ENCODE data around the gene GPR157.

Gene GPR157

DNA sequence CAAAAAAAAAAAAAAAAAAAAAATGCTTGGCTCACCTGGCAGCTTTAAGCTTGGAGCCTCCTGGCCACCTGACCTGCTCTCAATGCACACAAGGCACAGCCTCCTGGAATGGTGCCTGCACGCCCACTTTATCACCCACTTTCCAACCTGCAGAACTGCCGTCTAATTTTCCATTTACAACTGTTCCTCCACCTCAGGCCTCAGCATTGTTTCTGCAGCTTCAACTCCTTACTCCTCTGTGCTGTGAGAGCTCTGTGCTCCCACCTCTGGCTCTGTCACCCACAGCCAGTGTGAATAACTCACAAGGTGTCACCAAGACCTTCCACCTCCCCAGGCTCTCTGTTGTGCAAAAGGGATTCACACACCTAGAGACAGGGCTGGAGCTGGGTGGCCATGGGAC, 38.7 kb upstream of the GPR157 start:
- TF ChIP-seq CTCF (IDR thresholded peaks at IDR 0.05; ENCODE audit: low read depth, low read length) (no peak), EZH2phosphoT487 (IDR thresholded peaks at IDR 0.05; ENCODE audit: low read depth) (no peak)
- Histone ChIP-seq H3K36me3 (replicated peaks; ENCODE audit: low read depth, low read length) (no peaks in the 10 kb centered on the region), H3K9ac (ENCODE audit: low read length) (no peak overlapping the region), H3K4me1 (ENCODE audit: low read length) (peaks cover 27% of the 10 kb centered on the region), H3K4me2 (ENCODE audit: low read length) (no peak overlapping the region), H2AFZ (ENCODE audit: low read depth, low read length) (no peak overlapping the region), H3K27me3 (ENCODE audit: low read depth, low read length) (no peaks in the 10 kb centered on the region), H4K20me1 (ENCODE audit: insufficient read depth, low read length) (no peaks in the 10 kb centered on the region), H3K4me3 (ENCODE audit: low read length) (no peak overlapping the region), H3K9me3 (ENCODE audit: insufficient read depth, low read length) (no peaks in the 10 kb centered on the region), H3K27ac (ENCODE audit: low read length) (no peak overlapping the region), H3K79me2 (ENCODE audit: low read length) (no peaks in the 10 kb centered on the region)

DNA sequence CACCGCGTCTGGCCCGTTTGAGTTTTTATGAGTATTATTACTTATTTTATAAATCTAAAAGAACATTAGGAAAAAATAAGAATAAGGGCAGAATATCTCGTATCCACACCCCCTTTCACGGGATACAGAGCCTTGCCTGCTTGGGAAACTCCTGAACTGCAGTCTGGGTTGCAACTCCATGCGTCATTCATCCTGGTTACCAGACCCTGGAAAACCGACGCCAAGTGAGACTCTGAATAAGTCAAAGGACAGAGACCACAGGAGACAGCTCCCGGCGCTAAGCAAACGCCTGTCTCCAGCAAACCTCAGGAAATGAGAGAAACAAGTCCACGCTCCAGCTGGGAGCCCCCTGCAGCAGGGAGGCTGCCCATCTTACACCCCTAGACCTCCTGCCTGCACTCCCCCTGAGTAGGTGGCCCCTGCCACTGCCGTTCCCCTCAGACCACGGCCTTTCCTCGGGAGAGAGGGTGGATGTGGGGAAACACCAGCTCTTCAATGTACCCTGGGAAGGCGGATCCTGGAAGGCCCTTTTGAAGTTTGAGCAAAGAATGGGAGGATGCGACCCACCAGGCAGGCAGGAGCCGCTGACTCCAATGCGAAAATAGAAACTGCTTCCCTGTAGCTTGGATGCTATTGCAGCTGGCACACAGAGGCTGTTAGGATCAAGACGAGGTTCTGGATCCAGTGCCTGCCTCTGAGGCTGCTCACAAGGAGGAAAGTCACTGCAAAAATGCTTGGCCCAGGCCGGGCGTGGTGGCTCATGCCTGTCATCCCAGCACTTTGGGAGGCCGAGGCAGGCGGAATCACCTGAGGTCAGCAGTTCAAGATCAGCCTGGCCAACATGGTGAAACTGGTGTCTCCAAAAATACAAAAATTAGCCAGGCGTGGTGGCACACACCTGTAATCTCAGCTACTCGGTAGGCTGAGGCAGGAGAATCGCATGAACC, 37.7 kb upstream of the GPR157 start:
- no peaks in the 10 kb centered on the region for H3K36me3 ChIP-seq (replicated peaks; ENCODE audit: low read depth, low read length)
- TF ChIP-seq EZH2phosphoT487 (IDR thresholded peaks at IDR 0.05; ENCODE audit: low read depth) (no peak), CTCF (IDR thresholded peaks at IDR 0.05; ENCODE audit: low read depth, low read length) (no peak)
- H3K4me1 ChIP-seq (ENCODE audit: low read length), result peaks cover 36% of the 10 kb centered on the region
- no peak overlapping the region for H3K4me3 ChIP-seq (ENCODE audit: low read length)
- no peaks in the 10 kb centered on the region for H4K20me1 ChIP-seq (ENCODE audit: insufficient read depth, low read length)
- H3K4me2 ChIP-seq (ENCODE audit: low read length), result no peak overlapping the region
- no peak overlapping the region for H3K27ac ChIP-seq (ENCODE audit: low read length)
- H3K27me3 ChIP-seq (ENCODE audit: low read depth, low read length), result no peaks in the 10 kb centered on the region
- no peaks in the 10 kb centered on the region for H3K9me3 ChIP-seq (ENCODE audit: insufficient read depth, low read length)
- H3K9ac ChIP-seq (ENCODE audit: low read length), result no peak overlapping the region
- no peaks in the 10 kb centered on the region for H3K79me2 ChIP-seq (ENCODE audit: low read length)
- no peak overlapping the region for H2AFZ ChIP-seq (ENCODE audit: low read depth, low read length)

GRCh38 chr1:9165396-9165795, 36.5 kb upstream of the GPR157 start:
- H3K9ac ChIP-seq (ENCODE audit: low read length), result no peak overlapping the region
- no peak overlapping the region for H3K27ac ChIP-seq (ENCODE audit: low read length)
- no peak overlapping the region for H2AFZ ChIP-seq (ENCODE audit: low read depth, low read length)
- peaks cover 41% of the 10 kb centered on the region for H3K4me1 ChIP-seq (ENCODE audit: low read length)
- H3K27me3 ChIP-seq (ENCODE audit: low read depth, low read length), result no peaks in the 10 kb centered on the region
- H3K4me2 ChIP-seq (ENCODE audit: low read length), result peak overlapping the region; percentile 96
- TF ChIP-seq EZH2phosphoT487 (IDR thresholded peaks at IDR 0.05; ENCODE audit: low read depth) (no peak), CTCF (IDR thresholded peaks at IDR 0.05; ENCODE audit: low read depth, low read length) (no peak)
- H3K79me2 ChIP-seq (ENCODE audit: low read length), result no peaks in the 10 kb centered on the region
- H3K36me3 ChIP-seq (replicated peaks; ENCODE audit: low read depth, low read length), result no peaks in the 10 kb centered on the region
- no peak overlapping the region for H3K4me3 ChIP-seq (ENCODE audit: low read length)
- H4K20me1 ChIP-seq (ENCODE audit: insufficient read depth, low read length), result no peaks in the 10 kb centered on the region
- H3K9me3 ChIP-seq (ENCODE audit: insufficient read depth, low read length), result no peaks in the 10 kb centered on the region

GRCh38 chr1:9164919-9165318, 36.0 kb upstream of the GPR157 start:
- no peak overlapping the region for H2AFZ ChIP-seq (ENCODE audit: low read depth, low read length)

More at GRCh38 chr1:9164919-9165318, 36.0 kb upstream of the GPR157 start:
- no peaks in the 10 kb centered on the region for H3K9me3 ChIP-seq (ENCODE audit: insufficient read depth, low read length)
- H3K27ac ChIP-seq (ENCODE audit: low read length), result peak overlapping the region; percentile 99; the same call in 1 of the 2 replicates
- H3K4me1 ChIP-seq (ENCODE audit: low read length), result peaks cover 41% of the 10 kb centered on the region
- H3K79me2 ChIP-seq (ENCODE audit: low read length), result no peaks in the 10 kb centered on the region
- no peak overlapping the region for H3K4me3 ChIP-seq (ENCODE audit: low read length)
- no peak overlapping the region; the same call in 1 of the 2 replicates for H3K9ac ChIP-seq (ENCODE audit: low read length)
- no peaks in the 10 kb centered on the region for H4K20me1 ChIP-seq (ENCODE audit: insufficient read depth, low read length)
- H3K4me2 ChIP-seq (ENCODE audit: low read length), result peak overlapping the region; percentile 96
- no peaks in the 10 kb centered on the region for H3K36me3 ChIP-seq (replicated peaks; ENCODE audit: low read depth, low read length)
- TF ChIP-seq CTCF (IDR thresholded peaks at IDR 0.05; ENCODE audit: low read depth, low read length), result no peak
- TF ChIP-seq EZH2phosphoT487 (IDR thresholded peaks at IDR 0.05; ENCODE audit: low read depth), result no peak
- H3K27me3 ChIP-seq (ENCODE audit: low read depth, low read length), result no peaks in the 10 kb centered on the region
